GM10248 (cell line): Measurements from ENCODE around the gene S1PR5.
"Not testable (repeated sequence)": the region's sequence is repeated elsewhere in the genome, so short reads cannot be mapped to it uniquely, and the experiment has no call there.

Experiments
- CTCF ChIA-PET: fragments of 300-600 bp; sonication (Branson Sonifier 250); formaldehyde crosslinking; extraction: SDS; loops from one replicate; lab custom pipeline; 2021; ENCODE audit warnings: antibody characterized with exemption; lab: Yijun Ruan, JAX
- POLR2A ChIA-PET: fragments of 350-650 bp; sonication (Branson Sonifier 250); formaldehyde crosslinking; extraction: SDS; loops from one replicate; lab custom pipeline; 2020; ENCODE audit warnings: antibody characterized with exemption; lab: Yijun Ruan, JAX
- DNase-seq: peaks from one replicate; pipeline ENCODE4 v3.0.0; 2012; ENCODE audit errors: extremely low spot score
- TF ChIP-seq, protein P1 (sequence below): IDR thresholded peaks from 2 replicates; pipeline ENCODE4 v1.5.1; 2012; ENCODE audit warnings: mild to moderate bottlenecking, low read depth; ENCODE audit errors: extremely low read depth, missing control alignments, control extremely low read depth

The S1PR5 gene

DNA sequence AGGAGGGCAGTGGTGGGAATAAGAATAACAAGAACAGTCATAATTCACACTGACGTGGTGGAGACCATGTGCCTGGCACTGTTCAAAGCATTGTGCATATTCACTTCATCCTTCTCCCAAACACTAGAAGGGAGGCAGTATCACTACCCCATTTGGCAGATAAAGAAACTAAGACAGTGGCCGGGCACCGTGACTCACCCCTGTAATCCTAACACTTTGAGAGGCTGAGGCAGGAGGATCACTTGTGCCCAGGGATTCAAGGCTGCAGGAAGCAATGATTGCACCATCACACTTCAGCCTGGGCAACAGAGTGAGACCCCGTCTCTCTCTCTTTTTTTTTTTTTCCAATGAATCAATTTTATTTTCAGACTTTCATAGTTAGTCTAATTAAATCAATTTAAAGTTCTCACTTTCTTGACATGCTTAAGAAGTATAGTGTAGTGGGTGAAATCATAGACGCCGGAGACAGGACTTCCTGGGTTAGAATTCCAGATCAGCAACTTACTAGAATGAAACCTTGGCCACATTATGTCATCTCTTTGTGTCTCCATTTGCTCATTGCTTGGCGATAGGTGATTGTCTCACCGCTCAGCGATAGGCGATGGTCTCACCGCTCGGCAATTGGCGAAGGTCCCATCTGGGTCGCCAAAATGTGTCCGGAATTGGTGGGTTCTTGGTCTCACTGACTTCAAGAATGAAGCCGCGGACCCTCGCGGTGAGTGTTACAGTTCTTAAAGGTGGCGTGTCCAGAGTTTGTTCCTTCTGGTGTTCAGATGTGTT lies 21.1 kb upstream of the S1PR5 start:
- CTCF ChIA-PET, result interaction anchor here (0.8 to 1.3 kb wide), 4 partner anchors 14 to 35 kb away, joined by 3 to 4 read pairs (median 3); no protein-coding TSS in a partner anchor
- TF ChIP-seq, protein P1, sequence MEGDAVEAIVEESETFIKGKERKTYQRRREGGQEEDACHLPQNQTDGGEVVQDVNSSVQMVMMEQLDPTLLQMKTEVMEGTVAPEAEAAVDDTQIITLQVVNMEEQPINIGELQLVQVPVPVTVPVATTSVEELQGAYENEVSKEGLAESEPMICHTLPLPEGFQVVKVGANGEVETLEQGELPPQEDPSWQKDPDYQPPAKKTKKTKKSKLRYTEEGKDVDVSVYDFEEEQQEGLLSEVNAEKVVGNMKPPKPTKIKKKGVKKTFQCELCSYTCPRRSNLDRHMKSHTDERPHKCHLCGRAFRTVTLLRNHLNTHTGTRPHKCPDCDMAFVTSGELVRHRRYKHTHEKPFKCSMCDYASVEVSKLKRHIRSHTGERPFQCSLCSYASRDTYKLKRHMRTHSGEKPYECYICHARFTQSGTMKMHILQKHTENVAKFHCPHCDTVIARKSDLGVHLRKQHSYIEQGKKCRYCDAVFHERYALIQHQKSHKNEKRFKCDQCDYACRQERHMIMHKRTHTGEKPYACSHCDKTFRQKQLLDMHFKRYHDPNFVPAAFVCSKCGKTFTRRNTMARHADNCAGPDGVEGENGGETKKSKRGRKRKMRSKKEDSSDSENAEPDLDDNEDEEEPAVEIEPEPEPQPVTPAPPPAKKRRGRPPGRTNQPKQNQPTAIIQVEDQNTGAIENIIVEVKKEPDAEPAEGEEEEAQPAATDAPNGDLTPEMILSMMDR, result no peak
- DNase-seq, result no peak

DNA sequence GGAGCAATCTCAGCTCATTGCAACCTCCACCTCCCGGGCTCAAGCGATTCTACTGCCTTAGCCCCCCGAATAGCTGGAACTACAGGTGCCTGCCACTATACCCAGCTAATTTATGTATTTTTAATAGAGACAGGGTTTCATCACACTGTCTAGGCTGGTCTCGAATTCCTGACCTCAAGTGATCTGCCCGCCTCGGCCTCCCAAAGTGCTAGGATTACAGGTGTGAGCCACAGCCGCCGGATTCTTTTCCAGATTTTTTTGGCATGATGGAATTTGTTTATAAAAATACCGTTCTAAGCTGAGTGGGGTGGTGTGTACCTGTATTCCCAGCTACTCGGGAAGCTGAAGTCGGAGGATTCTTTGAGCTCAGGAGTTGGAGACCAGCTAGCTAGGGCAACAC lies 20.4 kb upstream of the S1PR5 start:
- TF ChIP-seq, protein P1, result no peak
- CTCF ChIA-PET, result interaction anchor here (0.8 to 0.9 kb wide), 2 partner anchors 32 to 36 kb away, joined by 3 to 4 read pairs; no protein-coding TSS in a partner anchor
- POLR2A ChIA-PET, result no interaction called here
- DNase-seq, result no peak

More for the DNA sequence above, 21.1 kb upstream of the S1PR5 start:
- POLR2A ChIA-PET, result no interaction called here

DNA sequence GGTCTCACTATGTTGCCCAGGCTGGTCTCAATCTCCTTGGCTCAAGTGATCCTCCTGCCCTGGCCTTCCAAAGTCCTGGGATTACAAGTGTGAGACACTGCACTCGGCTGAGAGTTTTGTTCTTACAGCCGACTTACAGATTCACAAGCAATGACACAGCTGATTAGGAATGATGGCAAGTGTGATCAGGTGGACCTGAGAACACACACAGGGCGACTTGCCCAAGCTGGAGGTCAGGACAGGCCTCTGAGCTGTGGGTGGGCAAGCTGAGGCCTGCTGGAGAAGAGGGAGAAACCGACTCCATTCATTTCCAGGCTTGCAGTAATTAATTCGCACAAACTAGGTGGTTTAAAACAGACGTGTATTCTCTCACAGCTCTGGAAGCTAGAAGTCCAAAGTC lies 18.4 kb upstream of the S1PR5 start:
- CTCF ChIA-PET, result interaction anchor here (0.8 to 2.0 kb wide), 7 partner anchors 30 to 164 kb away, joined by 3 to 8 read pairs (median 4); no protein-coding TSS in a partner anchor
- TF ChIP-seq, protein P1, result no peak
- DNase-seq, result no peak
- POLR2A ChIA-PET, result interaction anchor here (0.7 kb wide), 1 partner anchor 42 kb away, joined by 4 read pairs; no protein-coding TSS in a partner anchor

DNA sequence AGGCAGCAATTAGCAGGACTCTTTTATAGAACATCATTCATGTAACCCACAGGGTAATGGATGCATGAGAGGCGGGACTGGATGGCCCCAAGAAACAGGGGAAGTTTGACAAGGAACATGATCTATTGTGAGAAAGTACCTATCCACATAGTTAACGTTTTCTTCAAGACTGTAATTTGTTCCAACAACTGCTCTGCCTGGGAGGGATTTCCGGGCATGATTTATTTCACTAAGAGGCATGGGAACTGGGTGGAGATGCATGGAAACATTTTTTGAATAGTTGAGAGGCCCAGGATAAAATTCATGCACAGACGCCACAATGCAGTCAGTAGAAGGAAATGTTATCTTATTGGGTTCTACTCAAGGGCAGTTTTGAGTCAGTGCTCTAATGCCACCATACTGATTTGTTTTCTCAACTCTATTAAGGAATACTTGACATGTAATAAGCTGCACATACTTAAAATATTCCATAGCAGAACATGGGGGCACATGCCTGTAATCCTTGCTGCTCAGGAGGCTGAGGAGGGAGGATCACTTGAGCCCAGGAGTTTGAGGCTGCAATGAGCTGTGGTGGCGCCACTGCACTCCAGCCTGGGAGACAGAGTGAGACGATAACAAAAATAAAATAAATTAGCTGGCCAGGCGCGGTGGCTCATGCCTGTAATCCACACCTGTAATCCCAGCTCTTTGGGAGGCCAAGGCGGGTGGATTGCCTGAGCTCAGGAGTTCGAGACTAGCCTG lies 16.6 kb upstream of the S1PR5 start:
- TF ChIP-seq, protein P1, result no peak
- CTCF ChIA-PET, result interaction anchor here (0.8 to 2.0 kb wide), 6 partner anchors 8 to 111 kb away, joined by 3 to 8 read pairs (median 4); partner anchors contain the start of gene ATG4D
- POLR2A ChIA-PET, result no interaction called here
- no peak for DNase-seq

DNA sequence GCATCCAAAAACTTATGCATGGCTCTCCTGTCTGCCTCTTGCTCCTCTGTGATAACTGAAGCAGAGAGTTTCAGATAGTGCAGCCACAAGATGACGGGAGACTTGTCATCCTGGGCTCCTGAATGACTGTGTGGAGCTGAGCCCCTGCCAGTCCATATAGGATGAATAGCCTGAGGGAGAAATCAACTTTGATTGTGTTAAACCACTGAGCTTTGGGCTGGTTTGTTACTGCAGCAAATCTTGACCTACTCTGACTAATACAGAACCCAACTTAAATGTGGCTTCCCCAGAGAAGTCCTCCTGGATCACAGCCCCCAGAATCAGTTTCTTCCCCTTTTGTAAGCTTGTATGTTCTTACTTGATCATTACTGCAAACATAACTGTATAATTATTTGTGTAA lies 15.2 kb upstream of the S1PR5 start:
- POLR2A ChIA-PET, result no interaction called here
- CTCF ChIA-PET, result interaction anchor here (1.3 to 1.8 kb wide), 2 partner anchors 9 to 10 kb away, joined by 5 to 6 read pairs; no protein-coding TSS in a partner anchor
- TF ChIP-seq, protein P1, result no peak
- DNase-seq, result no peak

DNA sequence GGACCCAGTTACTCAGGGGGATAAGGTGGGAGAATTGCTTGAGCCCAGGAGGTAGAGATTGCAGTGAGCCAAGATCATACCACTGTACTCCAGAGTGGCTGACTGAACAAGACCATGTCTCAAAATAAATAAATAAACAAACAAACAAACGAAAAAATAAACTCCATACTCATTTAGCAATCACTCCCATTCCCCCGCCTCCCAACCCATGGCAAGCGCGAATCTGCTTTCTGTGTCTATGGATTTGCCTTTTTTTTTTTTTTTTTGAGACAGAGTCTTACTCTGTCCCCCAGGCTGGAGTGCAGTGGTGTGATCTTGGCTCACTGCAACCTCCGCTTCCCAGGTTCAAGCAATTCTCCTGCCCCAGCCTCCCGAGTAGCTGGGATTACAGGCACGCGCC lies 9.6 kb upstream of the S1PR5 start:
- DNase-seq, POLR2A ChIA-PET: not testable (repeated sequence)
- CTCF ChIA-PET, result interaction anchor here (1.0 to 1.1 kb wide), 2 partner anchors 14 to 17 kb away, joined by 3 read pairs; no protein-coding TSS in a partner anchor

DNA sequence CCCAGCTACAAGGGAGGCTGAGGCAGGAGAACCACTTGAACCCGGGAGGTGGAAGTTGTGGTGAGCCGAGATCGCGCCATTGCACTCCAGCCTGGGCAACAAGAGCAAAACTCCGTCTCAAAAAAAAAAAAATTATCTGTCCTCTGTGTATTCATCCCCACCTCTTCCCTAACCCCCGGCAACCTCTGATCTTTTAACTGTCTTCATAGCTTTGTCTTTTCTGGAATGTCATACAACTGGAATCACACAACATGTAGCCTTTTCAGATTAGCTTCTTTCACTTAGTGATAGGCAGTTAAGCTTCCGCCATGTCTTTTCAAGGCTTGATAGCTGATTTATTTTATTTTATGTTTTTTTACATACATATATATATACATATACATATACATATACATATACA lies 8.4 kb upstream of the S1PR5 start:
- TF ChIP-seq, protein P1, result no peak
- POLR2A ChIA-PET, result no interaction called here
- CTCF ChIA-PET, result interaction anchor here (1.0 to 1.3 kb wide), 2 partner anchors 15 to 46 kb away, joined by 4 read pairs; no protein-coding TSS in a partner anchor
- no peak for DNase-seq
